EL (cell line): Measurements from ENCODE around the gene CCDC127.
"Not testable (repeated sequence)": the region's sequence is repeated elsewhere in the genome, so short reads cannot be mapped to it uniquely, and the experiment has no call there.

ENCODE experiments used
- DNase-seq: peaks from one replicate; pipeline ENCODE4 v3.0.0-alpha.2; 2016

CCDC127 gene

GRCh38 chr5:200985-201384 lies 17.0 kb downstream of the CCDC127 start:
- DNase-seq: no peak

- no peak for DNase-seq
Observed at GRCh38 chr5:199950-200645, 17.9 kb downstream of the CCDC127 start.

GRCh38 chr5:199197-199949 lies 18.6 kb downstream of the CCDC127 start:
- no peak for DNase-seq

GRCh38 chr5:198516-199196 lies 19.3 kb downstream of the CCDC127 start:
- DNase-seq: no peak

GRCh38 chr5:197892-198489 lies 20.0 kb downstream of the CCDC127 start:
- DNase-seq: no peak

- not testable (repeated sequence) for DNase-seq
Observed at GRCh38 chr5:197031-197430, 20.9 kb downstream of the CCDC127 start.

- DNase-seq: no peak
Observed at GRCh38 chr5:196350-196749, 21.6 kb downstream of the CCDC127 start.

GRCh38 chr5:195401-196160 lies 22.4 kb downstream of the CCDC127 start:
- no peak for DNase-seq

- DNase-seq: no peak
Observed at GRCh38 chr5:194603-195209, 23.2 kb downstream of the CCDC127 start.

- DNase-seq: no peak
Observed at GRCh38 chr5:194102-194501, 23.9 kb downstream of the CCDC127 start.

GRCh38 chr5:192970-193831 lies 24.8 kb downstream of the CCDC127 start:
- no peak for DNase-seq

GRCh38 chr5:192691-192969 lies 25.3 kb downstream of the CCDC127 start:
- no peak for DNase-seq

- no peak for DNase-seq
Observed at GRCh38 chr5:191949-192690, 25.8 kb downstream of the CCDC127 start.

GRCh38 chr5:191036-191948 lies 26.7 kb downstream of the CCDC127 start, which contains the start of gene LRRC14B:
Gene LRRC14B, plus strand, starts transcription at chr5:191495. Its CDS starts 44 bp downstream, at chr5:191539.
- no peak for DNase-seq

GRCh38 chr5:190366-191035 lies 27.5 kb downstream of the CCDC127 start:
- DNase-seq: no peak

- no peak for DNase-seq
Observed at GRCh38 chr5:189976-190365, 28.0 kb downstream of the CCDC127 start.

- no peak for DNase-seq
Observed at GRCh38 chr5:189486-189885, 28.5 kb downstream of the CCDC127 start.

GRCh38 chr5:188488-189481 lies 29.2 kb downstream of the CCDC127 start:
- peak; percentile 87 for DNase-seq
